T-helper 1 cell (primary cell): Measurements from ENCODE around the gene ZC2HC1B.

Experiments
- DNase-seq, 5 donors: peaks; one replicate each; pipeline ENCODE4 v3.0.0-alpha.2; 2012 to 2020

ZC2HC1B gene

DNA sequence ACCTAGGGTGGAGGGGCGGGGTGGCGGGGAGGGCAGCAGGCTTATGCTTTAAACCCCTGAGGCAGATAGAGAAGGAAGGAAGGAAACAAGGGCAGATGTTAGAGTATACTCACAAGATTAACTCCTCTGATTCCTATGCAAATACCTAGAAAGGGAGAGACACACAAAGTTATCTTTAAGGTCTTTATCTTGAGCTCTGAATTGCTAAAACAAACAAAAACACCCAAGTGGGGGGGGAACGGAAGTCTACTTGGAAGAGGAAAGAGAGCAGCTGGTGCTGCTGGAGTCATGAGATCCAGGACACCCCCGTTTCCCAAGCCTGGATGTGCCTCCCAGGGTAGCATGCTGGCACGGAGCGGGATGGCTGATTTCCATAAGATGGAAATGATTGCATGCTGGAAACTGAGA is 100.4 kb downstream of the ZC2HC1B start:
- DNase-seq, result no peak

DNA sequence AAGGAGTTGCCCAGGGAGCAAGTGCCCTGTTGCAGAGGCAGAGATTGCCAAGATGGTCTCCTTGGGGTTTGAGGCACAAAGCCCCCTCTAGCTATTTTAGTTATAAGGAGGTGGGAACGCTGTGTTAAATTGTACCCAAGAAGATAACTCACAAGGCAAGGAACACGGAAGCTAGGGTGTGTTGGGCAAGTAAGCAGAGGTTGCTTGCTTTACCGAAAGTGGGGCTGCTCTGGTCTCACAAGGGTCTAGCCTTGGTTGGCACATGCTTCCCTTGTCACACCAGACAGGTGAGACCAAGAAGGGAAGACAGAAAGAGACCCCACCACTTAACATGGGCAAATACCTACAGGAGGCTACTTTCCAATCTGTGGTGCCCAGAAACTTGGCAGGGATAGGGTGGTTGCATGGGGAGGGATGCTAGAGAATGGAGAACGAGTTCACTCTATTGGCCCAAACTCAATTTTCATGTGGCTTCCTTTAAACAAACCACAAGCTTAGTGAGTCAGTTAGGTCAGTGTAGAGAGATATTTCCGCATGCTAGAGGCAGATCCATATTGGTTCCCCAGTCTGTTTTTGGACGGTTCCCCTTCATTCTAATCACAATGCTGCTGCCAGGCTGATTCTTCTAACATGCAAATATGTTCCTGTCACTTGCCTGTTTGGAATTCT is 101.4 kb downstream of the ZC2HC1B start:
- no peak for DNase-seq

DNA sequence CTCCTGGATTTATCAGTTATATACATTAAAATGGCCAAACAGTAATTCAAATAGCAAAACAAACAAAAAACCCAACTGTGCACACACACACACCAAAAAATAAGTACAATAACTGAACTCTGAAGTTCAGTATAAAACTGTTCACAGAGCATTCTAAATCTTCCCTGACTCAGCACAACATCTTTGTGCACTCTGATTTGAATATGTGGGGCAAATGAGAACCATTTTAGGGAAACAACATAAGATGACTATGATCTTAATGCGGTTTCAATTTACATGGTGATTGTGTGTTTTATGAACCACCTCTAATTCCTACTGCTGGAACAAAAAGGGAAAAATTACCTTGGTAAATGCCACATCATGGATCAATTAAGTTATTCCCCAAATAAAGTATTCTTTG is 102.0 kb downstream of the ZC2HC1B start:
- no peak for DNase-seq

- DNase-seq, result no peak
These were observed 103.6 kb downstream of the ZC2HC1B start for GRCh38 chr6:143967706-143968376.

- DNase-seq, result no peak
These were observed 104.8 kb downstream of the ZC2HC1B start for GRCh38 chr6:143969077-143969476.

GRCh38 chr6:143970456-143971218 is 106.4 kb downstream of the ZC2HC1B start:
- no peak for DNase-seq

DNA sequence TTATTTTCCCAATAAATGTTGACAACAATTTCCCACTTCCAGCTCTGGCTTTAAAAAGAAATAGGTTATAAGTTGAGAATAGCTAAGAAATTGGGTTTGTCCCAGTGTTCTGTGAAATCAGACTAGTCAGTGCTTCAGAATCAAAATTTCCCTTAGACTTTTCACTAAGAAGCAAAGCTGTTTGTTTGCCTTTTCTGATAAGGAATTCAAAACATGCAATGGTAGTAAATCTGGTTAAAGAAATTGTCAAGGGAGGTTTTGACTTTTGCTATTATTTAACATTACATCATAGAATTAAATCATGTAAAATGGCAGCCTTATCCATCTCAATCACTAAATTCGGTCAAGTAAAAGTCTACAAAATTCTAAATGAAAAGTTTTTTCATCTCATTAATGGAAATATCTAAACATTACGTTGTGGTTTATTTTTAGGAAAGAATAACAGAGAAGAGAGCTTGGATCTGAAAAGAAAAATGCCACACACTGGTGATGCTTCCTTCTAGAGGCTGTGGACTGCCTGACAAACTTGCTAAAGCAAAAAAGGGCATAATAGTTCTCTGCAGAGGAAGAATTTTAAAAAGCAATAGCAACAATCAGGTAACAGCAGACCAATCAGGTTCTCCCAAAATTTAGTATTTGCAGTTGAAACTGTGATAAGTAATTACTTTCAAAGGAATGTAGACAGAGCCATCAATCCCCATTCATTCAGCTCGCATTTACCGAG is 107.4 kb downstream of the ZC2HC1B start:
- DNase-seq, result no peak

- DNase-seq, result no peak
These were observed 109.1 kb downstream of the ZC2HC1B start for GRCh38 chr6:143973097-143973966.

DNA sequence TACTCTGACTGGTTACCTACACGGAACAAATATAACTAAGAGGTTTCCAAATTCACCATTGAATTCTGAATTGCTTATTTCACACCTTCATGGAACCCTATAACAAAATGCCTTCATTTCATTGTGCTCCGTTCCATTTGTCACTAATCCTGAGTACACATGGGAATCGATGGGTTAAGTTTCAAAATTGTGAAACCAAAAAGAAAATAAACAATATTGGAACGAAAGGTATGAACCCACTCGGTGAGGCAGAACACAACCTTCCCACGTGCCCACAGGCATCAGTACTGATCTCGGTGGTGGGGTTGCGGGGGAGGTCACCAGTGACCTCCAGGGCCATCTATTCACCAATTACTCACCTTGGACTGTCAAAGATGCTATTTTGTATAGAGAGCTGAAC is 109.8 kb downstream of the ZC2HC1B start:
- no peak for DNase-seq

GRCh38 chr6:143976806-143977349 is 112.6 kb downstream of the ZC2HC1B start:
- DNase-seq, result no peak

DNA sequence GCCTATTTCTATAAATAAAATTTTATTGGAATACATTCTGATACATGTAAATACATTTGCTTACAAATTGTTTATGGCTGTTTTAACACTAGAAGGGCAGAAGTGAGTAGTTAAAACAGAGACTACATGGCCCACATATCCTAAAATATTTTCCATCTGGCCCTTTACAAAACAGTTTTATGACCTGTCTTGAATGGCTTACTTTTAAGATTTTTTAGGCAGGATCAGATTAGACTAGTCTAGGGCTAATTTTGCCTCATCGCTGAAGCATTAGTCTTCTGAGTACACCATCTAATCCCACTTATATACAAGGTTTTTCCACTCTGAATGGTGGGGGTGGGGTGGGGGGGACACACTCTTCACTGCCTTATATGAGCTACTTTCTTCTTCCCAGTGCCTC is 116.6 kb downstream of the ZC2HC1B start:
- no peak for DNase-seq

DNA sequence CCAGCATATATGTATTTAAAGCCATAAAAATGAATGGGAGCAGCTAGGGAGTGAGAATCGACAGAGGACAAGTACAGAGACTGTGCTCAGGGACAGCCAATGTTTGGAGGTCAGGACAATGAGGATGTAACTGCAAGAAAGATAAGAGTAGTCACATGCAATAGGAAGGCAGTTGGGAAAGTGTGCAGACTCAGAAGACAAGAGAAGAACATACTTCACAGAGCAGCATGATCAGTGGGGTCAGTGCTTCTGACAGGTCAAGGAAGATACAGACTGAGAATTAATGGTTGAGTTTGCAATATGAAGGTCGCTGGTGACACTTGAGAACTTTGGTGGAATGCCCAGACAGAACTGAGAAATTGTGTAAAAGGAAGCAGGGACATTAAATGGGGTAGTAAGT is 118.7 kb downstream of the ZC2HC1B start:
- no peak for DNase-seq

- DNase-seq, result no peak
These were observed 120.4 kb downstream of the ZC2HC1B start for GRCh38 chr6:143984666-143985065.

DNA sequence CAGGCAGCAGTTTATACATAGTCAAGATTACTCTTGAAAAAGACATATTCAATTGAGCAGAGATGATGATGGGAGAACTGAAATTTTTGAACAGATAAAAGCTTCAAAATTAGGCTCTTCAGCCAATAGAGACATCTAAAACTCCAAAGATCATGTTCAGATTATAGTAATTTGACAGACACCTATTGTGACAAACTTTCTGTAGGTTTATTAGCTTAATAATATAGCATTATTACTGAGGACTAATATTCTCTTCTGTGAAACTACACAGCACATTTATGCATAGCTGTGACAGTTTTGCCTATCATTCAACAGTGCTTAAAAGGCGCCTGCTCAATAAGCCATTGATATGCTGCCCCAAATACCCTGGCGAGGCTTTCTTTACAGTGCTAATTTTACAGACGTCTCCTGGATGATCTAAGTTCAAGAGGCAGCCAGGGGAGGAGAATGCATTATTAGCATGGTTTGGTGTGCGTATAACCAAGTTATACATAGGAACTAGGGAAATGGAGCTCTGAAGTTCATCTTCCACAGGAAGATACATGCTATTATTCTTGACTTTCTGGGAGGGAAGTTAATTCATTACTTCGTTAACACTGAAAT is 122.3 kb downstream of the ZC2HC1B start:
- DNase-seq, result no peak
